Effector CD4-positive, alpha-beta T cell (primary cell): ENCODE data around the gene FKBP8.
A peak's percentile ranks its signal among the peaks of the same experiment; 100 is the strongest.
"Not testable (repeated sequence)": the region's sequence is repeated elsewhere in the genome, so short reads cannot be mapped to it uniquely, and the experiment has no call there.

Experiments used
- DNase-seq: peaks from one replicate; pipeline ENCODE4 v3.0.0-alpha.2; 2020
- total RNA-seq: gene quantifications from one replicate; lab custom pipeline; 2026; lab: John Stamatoyannopoulos, UW

The FKBP8 gene
- total RNA-seq, result 184 reads per million, percentile 91 among the genes with 10 or more reads in this experiment

- DNase-seq, result peak; percentile 93
These were observed at the start of gene FKBP8 for GRCh38 chr19:18542941-18543813. Gene FKBP8 (minus strand): TSS chr19:18543573. CDS start chr19:18541970, 1,603 bp downstream.

- not testable (repeated sequence) for DNase-seq
These were observed 49.4 kb upstream of the FKBP8 start for GRCh38 chr19:18592732-18593131.

GRCh38 chr19:18591735-18592385 is 48.5 kb upstream of the FKBP8 start:
- no peak for DNase-seq

DNA sequence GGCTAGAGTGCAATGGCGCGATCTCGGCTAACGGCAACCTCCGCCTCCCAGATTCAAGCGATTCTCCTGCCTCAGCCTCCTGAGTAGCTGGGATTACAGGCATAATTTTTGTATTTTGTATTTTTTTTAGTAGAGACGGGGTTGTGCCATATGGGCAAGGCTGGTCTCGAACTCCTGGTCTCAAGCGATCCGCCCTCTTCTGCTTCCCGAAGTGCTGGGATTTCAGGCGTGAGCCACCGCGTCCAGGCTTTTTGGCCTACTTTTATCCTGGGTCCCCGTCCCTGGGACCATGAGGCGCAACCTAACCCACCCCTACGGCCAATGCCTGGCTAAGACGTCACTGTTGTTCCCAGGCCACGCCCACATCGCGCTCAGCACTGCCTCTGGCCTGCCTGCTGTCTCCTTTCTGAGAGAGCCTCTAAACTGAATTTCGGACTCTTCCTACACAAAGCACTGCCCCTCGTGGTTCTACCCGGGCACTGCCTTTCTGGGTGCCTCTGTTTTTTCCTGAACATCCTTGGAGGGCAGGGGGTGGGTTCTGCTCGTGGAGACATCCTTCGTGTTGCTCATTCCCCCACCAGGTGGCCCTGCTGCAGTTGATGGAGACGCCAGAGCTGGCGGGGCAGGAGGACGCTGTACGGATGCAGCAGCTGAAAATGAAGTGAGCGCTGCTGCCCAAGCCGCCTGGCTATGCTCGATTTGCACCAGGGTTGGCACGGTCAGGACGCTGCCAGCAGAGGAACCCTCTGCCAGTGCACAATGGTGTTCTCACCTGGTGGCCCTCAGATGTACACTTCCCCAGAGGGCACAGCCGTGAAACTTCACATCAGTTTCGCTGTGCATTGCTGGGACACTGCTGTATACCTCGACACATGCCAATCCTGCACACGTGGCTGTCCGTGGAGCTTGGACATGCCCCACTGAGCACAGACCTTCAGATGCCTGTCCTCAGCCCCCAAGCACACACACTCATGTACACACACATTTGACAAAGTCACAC is 47.2 kb upstream of the FKBP8 start:
- DNase-seq, result no peak

DNA sequence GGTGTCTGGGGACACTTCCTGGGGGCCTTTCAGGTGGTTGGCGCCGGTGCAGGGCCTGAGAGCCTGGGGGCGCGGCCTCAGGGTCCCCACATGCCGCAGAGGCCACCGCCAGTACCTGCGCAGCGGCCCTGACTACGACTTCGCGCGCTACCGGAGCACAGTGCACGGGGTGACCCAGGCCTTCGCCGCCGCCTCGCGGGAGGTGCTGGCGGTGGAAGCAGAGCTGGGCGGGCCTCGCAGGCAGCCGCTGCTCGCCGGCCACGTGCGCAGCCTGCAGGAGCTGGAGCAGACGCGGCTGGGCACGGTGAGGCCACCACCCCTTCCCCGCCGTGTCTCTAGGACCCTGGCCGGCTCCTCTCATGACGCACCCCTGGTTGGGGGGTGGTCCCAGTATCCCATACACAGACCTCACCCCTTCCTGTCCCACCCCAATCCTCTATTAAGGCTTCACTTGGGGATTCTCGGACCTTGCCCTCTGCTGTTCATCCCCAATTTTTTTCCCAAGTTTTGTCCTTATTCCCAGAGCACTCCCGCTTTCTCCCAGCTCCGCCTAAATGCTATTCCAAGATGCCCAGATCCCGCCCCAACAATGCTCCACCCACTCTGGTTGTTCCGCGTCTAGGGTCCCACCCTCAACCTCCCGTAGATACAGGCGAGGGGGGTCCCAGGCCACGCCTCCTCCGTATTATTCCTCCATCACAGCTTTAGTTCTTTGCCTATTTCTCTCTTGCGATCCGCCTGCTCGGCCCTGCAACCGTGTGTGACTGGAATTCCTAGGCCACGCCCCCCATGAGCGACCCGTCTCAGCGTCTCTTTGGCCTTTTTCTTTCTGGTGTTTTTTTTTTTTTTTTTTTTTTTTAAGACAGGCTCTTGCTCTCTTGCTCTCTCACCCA is 46.3 kb upstream of the FKBP8 start:
- DNase-seq, result peak; percentile 71

- peak; percentile 85 for DNase-seq
These were observed 45.4 kb upstream of the FKBP8 start, which contains the start of gene REX1BD for GRCh38 chr19:18588611-18589379. Gene REX1BD (plus strand): TSS chr19:18588798. CDS start chr19:18588802, 4 bp downstream.

DNA sequence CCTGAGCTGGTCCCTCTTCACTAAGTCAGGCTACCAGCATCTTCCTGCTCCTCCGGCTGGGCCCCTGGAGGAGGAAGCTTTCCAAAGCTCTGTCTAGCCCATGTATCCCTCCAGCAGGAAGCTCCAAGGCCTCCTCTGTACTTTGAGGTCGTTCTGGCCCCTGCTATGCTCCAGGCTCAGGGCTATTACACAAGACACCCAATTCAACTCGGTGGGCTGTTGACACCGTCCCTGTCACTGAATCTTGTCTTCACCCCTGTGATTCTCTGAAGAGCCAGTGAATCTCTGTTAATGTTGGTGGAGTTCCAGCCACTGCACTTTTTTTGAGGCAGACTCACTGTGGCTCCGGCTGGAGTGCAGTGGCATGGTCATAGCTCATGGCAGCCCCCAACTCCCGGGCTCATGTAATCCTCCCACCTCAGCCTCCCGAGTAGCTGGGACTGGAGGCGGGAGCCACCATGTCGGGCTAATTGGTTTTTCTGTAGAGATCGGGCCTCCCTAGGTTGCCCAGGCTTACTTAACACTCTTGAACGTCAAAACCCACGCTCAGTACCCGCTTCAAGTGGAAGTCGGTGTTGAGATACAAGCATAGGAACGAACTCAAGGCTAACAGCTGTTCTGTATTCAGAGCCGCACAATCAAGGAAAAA is 44.7 kb upstream of the FKBP8 start:
- no peak for DNase-seq

GRCh38 chr19:18587561-18587960 is 44.2 kb upstream of the FKBP8 start:
- no peak for DNase-seq

DNA sequence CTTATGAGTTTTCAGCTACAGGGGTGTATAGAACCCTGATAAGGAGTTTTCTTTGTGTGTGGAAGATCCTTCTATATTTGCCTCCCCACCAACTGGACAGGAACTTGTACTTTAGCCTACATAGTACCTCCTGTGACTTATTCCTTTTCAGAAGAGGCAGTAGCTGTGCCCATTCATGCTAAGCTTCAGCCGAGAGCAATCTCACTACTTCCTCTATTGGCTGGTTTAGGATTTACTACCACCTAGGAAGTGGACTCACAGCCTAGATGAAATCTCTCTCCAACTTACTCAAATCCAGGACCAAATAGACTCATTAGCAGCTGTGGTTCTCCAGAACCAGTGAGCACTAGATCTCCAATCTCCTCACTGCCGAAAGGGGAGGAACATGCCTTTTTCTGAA is 42.9 kb upstream of the FKBP8 start:
- no peak for DNase-seq

GRCh38 chr19:18580311-18580710 is 36.9 kb upstream of the FKBP8 start:
- no peak for DNase-seq

DNA sequence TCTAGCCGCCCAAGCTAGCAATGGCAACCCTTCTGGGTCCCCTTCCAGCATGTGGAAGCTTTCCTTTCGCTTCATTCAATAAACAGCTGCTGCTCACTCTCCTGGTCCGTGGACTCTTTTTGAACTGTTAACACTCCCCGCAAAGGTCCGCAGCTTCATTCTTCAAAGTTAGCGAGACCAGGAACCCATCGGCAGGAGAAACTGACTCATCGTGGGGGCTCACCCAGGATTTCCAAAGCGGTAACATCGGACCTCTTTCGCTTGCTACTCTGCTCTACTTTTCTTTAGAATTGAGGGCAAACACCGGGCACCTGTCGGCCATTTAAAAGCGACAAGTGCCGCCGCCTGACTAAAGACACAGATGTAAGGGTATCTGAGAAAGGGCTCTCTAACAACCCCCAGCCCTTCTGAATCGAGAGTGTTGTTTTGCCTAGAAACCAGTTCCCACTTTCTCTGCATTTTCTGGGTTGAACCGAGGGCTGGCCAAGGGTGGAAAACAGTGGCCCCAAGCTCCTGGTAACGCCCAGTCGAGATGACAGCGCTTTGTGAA is 34.1 kb upstream of the FKBP8 start:
- DNase-seq, result no peak

- no peak for DNase-seq
These were observed 33.0 kb upstream of the FKBP8 start for GRCh38 chr19:18576383-18576782.

DNA sequence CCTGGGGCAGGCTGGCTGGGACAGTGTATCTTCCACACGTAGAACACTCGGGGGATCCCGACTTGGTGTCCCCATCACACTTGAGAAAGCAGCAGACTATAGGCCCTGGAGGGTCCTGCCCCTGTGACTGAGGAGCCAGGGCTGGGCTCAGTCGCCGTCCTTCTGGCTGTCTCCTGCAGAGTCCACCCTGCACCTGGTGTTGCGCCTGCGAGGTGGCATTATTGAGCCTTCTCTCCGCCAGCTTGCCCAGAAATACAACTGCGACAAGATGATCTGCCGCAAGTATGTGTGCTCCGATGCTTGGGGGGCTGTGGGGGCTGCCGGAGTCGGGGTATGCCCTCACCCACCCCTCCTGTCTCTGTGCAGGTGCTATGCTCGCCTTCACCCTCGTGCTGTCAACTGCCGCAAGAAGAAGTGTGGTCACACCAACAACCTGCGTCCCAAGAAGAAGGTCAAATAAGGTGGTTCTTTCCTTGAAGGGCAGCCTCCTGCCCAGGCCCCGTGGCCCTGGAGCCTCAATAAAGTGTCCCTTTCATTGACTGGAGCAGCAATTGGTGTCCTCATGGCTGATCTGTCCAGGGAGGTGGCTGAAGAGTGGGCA is 31.4 kb upstream of the FKBP8 start:
- no peak for DNase-seq

DNA sequence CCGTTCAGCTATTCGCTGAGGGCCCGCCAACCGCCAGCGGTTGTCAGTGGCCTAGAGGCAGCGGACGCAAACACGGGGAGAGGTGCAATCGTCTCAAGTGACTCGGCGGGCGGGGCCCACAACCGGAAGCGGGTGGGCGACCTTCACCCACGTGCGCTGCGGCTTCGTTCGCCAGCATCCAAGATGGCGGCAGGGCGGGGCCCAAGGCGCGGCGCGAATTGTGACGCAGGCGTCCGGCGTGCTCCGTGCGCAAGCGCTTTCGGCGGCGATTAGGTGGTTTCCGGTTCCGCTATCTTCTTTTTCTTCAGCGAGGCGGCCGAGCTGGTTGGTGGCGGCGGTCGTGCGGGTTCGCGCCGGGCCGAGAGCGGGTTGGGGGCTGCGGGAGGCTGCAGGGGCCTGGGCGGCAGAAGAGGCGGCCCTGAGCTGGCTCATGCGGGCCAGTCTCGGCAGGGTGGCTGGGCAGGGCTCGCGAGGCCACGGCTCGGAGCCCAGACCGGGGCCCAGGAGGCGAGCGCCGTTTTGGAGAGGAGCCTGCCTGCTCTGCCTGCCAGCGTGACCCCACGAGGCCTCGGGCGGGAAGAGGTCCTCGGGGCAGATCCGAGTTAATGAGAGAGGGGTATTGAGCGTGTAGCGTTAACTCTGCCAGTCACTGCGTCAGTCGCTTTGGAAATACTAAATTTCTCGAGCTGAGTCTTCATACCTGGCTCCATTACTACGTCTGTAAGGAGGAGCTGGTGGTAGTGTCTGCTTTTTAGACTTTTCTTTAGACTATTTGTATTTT is 28.4 kb upstream of the FKBP8 start, which contains the start of gene UBA52:
Gene UBA52 (plus strand): TSS at position 294 of the 781 bp plus-strand sequence. CDS start 1,444 bp downstream, outside the sequence.
- DNase-seq, result peak; percentile 99

- DNase-seq, result no peak
These were observed 25.0 kb upstream of the FKBP8 start for GRCh38 chr19:18568367-18568766.

GRCh38 chr19:18566953-18567352 is 23.6 kb upstream of the FKBP8 start:
- DNase-seq, result no peak

DNA sequence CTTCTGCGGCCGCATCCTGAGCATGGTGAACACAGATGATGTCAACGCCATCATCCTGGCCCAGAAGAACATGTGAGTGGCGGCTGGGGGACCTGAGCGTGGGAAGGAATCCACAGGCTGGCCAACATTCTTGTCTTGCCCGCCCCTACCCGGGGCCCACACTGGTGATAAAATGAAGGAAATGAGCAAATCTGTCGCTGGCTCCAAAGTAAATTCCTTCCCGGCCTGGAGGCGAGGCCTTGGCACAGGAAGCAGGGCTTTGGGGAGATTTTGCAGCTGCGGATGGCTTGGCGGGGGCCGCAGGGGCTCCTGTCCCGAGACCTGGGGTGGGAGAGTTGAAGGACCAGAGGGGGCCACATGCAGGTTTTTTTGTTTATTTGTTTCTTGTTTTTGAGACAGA is 18.7 kb upstream of the FKBP8 start:
- DNase-seq, result no peak

- no peak for DNase-seq
These were observed 16.3 kb upstream of the FKBP8 start for GRCh38 chr19:18559685-18560084.
